GM18907 (cell line): ENCODE measurements around the gene RAB35.
A peak's percentile ranks its signal among the peaks of the same experiment; 100 is the strongest.

ENCODE experiments used
- ATAC-seq: cut with Tn5 transposase; IDR thresholded peaks from one replicate; pipeline ENCODE4 v1.9.1; 2021; ENCODE audit warnings: mild to moderate bottlenecking, moderate library complexity; ENCODE audit not compliant: unreplicated experiment

Gene RAB35

DNA sequence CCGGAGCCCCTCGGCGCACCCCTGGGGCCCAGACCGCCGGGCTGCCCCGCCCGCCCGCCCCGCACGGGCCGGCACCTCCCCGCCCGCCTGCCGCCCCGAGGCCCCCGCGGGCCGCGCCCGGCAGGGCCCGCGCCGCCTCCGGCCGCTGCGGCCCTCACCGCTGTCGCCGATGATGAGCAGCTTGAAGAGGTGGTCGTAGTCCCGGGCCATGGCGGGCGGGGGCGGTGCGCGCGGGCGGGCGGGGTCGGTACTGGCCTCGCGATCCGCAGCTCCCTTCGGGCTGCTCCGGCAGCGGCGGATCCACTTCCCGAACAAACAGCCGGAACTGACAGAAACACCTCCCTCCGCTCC is at the start of gene RAB35:
RAB35 (minus strand) TSS at position 313 of the 351 bp plus-strand sequence; CDS start at position 210, 103 bp downstream.
- peak; percentile 14 for ATAC-seq

DNA sequence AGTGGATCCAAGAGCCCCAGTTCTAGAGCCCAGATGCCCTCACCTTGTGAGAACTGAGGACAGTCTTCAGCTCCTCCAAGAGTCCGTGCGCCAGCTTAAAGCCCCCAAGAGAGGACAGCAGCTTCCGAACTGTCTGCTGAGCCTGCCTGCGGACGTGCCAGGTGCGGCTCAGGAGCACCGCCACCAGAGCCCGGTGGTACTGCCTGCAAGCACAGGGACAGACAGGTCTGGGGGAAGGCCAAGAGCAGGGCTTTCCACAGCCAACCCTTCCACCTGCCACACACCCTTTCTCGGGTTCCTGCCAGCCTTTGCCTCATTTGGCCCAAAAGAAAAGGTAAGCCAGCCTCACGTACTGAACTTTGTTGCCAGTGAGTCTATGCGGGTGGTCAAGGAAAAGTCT is 47.7 kb upstream of the RAB35 start:
- no peak for ATAC-seq

DNA sequence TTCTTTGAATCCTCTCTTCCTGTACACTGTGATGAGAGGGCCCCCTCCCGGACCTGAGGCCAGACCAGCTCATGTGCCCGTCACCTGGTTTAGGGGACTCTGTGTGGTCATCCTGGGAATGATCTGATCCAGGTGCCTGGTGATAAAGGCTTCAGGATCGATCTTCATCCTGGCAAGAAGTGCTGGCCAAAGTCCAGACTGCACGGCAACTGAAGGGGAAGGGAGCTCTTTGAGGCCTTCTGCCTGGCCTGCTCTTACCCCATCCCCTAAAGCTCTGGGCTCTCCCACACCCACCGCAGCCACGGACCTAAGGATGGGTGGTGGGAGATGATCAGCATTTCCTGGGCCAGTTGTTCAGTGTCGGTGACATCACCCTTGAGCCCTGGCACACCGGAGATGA is 46.2 kb upstream of the RAB35 start:
- no peak for ATAC-seq

DNA sequence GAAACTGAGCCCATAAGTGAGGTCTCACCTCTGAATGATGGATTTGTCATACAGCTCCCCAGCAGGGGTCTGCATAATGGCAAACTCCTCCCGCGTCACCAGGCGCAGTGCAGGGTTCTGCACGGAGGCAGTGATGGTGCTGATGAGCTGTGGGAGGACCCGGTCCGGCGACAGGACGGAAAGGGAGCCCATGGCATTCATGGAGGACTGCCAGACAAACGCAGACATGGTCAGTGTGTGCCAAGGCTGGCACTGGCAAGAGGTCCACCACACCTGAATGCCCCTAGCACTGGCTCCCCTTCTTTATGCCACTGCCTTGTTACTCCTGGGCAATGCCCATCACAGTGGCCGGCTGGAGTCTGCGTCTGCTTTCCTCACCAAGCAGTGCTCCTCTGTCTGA is 45.3 kb upstream of the RAB35 start:
- no peak for ATAC-seq

DNA sequence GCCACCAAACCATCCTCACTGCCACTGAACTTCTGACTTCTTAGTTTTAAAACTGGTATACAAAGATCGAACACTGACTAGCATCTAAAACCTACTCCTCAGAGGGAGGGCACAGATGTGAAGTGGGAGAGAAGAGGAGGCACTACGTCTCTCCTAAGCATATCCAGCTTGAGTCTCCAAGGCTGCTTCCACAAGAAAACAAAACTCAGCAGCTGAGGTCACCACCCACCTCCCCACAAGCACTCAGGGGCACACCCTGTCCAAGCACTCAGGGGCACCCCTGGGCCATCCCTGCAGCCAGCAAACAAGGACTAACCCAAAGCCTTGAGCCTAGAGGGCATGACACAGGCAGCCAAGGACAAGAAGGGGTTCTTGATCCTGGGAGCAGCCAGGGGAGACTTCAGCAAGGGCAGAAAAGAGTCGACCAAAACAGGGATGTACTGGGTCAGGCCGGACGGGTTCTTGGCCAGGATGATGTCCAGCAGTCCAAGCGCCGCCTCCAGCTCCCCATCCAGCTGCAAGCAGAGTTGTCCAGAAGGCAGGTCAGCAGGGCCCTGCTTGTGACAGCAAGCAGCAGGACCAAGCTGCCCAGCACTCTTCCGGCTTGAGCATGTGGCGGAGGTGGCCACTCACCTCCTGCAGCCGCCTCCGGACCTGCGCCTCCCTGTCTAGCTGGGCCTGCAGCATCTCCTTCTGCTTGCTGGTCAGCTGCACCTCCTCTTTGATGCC is 43.1 kb upstream of the RAB35 start:
- no peak for ATAC-seq

DNA sequence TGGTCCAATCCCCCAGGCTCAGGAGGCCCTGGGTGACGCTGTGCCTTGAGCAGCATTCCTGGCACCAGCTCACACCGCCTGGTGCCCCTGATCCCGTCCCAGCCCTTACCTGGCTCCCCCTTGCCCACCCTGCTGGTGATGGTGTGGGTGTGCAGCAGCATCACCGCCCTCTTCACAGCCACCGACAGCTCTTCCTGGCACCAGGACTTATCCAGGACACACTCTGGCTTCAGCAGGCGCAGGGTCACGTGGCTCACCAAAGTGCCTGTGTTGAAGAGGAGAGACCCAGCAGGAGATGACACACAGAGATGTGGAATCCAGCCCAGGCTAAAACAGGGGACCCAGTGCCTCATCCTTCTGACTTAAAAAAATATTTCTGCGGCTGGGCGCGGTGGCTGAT is 41.8 kb upstream of the RAB35 start:
- ATAC-seq, result no peak

DNA sequence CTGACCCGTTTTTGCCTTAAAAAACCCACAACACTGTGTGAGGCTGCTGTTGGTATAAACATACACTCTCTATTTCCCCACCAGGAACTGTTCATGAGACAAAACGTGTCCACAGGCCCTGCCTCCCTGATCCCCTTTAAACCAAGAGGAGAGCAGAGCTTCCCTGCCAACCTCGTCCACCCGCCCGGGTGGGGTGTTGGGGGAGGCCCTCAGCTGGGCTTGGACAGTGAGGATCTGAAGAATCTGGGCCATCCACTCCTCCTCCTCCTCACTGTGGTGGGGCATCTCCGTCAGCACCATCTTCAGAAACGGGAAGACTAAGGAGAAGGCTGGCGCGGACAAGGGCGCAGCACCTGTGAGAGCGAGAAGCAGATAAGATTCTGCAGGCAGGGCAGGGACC is 41.1 kb upstream of the RAB35 start:
- no peak for ATAC-seq

DNA sequence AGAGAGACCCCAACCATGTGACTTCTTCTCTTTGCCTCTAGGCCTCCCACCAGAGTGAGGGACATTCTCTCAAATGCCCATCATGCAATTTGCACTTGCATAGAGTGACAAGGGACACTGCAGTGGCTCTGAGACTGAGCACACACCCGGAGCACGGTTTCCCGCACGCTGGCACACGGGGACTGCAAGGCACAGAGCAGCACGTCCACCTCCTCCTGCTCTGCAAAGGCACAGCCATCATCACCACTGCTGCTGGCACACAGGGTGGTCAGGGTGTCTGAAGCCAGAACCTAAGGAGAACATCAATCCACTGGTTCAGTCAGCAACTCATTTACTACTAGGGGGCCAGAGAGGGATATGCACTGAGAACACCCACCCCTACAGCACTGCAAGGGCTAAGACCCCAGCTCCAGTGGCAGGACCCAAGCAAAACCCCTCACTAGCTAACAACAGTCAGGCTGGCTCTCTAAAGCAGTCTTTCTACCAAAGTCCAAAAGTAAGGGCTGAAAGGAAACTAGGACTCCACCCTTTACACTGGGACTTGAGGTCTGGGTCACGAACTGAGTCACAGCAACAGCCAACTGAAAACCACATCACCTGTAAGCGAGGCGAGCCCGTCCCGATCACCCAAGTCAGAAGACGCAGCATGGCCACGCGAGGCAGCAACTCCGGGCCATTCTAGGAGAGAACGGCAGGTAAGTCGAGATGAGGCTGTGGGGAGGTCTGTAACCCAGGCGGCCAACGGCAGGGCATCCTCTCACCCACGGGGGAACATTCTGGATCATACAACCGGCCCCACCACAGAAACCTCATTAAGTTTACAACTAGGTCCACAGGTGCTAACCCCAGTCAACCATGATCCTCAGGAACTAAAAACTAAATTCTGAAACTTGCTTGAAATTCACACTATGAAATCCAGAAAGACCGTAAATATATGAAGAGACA is 40.0 kb upstream of the RAB35 start:
- ATAC-seq, result no peak

DNA sequence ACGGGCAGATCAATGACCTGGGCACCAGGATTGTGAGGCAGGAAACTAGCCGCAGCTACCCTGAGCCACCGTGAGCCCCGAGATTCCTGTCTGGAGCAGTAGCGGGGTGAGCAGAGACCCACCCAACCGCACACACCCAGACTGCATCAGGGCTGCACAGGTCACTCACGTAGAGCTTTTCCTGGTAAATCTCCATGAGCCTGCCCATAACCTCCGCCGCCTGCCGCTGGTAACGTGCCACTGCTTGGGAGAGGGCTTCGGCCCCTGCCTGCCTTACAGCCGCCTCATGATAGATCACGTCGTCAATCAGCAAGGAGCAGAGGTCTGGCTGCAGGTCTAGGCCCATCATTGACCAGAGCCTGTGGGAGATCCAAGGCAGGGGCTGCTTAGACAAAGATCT is 38.5 kb upstream of the RAB35 start:
- no peak for ATAC-seq

DNA sequence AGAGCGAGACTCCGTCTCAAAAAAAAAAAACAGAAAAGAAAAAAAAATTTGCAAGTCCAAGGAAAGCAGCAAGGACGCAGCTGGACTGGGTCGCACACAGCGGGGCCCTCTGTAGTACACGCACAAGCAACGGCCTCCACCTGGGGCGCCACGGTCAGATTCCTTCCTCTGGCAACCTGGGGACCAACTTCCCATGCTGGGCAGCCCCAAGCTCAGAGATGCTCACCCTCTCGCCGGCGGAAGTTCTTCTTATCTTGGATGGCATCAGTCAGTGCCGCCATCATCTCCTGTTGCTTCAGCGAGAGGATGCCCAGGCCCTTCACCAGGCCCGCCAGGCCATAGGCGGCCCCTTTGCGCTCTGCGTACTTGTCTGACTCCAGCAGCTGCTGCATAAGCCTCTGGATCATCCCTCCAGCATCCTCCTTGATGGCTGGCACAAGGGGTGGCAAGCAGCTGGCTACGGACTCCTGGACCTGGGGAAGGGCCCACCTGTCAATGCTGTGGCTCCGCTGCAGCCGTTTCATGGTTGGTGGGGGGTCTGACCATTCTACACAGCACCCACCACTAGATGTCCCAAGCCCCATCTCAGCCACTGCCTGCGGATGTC is 34.5 kb upstream of the RAB35 start:
- no peak for ATAC-seq

DNA sequence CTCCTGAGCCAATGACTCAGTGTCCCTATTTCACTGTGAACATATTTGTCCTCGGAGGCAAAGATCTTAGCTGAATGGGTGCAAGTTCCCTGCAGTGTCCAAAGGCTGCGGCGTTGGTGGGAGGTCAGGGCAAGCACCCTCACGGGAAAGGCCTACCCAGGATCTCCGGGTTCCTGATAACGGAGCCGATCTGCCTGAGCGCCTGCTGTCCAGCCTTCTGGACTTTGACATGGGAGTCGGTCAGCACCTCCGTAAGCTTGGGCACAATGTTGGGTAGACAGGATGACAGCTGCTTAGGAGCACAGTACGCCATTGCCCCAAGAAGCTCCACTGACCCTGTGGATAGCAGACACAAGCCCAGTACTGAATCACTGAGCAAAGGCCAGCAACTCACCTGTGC is 31.5 kb upstream of the RAB35 start:
- no peak for ATAC-seq

DNA sequence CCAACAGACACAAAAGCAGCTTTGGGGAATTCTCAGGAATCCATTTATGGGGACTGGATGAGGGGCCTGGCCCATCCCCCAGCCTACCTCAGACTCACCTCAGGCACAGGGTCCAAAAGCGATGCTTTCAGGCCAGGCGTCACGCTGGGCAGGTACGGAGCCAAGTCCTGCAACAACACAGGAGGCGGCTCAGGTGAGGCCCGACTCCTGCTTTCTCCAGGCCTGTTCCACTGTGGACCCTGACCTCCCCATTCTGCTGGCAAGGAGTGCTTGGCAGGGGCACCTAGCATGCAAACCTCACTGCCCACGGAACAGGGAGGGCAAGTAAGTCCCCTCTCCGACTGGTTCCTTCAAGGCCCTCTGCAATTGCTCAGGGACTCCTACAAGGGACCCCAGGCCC is 28.6 kb upstream of the RAB35 start:
- ATAC-seq, result no peak

DNA sequence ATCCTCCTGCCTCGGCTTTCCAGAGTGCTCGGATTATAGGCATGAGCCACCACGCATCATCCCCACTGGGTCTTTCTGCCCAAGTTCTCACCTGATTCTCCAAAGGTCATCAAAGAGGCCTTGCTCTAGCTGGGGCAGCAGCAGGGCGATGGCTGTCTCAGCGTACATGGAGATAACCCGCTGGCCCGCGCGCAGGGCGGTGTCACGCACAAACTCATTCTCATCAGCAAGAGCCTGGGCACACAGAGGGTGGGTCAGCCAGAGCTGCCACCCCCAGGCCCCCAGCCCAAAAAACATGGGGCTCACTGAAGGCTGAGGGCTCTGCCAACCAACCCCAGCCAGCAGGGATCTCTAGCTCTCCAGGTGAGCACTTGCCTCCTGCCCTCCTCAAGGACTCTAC is 27.7 kb upstream of the RAB35 start:
- no peak for ATAC-seq

DNA sequence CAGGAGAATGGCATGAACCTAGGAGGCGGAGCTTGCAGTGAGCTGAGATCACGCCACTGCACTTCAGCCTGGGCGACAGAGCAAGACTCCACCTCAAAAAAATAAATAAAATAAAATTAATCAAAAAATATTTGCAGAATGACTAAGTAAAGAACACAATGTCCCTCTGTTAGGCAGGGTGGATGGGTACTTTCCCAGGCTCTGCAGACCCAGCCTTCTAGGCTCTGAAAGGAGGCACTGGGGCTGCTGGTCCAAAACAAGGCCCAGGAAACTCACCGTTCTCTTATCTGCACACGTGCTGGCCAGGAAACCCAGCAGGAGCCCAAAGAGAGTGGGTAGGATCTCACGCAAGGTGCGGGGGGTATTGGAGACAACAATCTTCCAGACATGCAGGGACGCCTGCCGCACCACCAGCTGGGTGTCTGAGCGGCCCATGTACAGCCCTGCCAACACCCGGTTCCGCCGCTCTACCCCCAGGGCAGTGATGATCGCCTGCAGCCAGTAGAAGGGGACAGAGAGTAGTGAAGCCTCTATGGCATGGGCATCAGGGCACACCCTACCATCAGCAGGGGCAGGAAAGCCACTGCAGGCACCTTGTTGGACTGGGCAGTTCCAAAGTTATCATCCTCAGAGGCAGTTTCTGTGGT is 25.8 kb upstream of the RAB35 start:
- ATAC-seq, result no peak

DNA sequence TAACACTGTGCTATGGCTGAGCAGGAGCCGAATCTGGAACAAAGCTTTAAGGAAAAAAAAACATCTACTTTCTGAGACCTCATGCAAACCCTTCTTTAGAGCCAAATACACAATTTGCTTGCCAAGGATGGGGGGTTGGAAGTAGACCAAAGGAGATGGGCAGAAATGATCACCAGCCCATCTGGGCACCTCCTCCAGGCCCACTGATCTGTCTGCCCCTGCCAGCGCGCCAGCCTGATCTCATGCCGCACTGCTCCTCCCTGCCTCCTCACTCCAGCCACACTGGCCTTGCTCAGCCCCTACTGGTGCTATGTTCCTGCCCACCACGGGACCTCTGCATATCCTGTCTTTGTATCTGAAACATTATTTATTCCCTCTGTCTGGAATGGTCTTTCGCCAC is 24.8 kb upstream of the RAB35 start:
- ATAC-seq, result no peak

DNA sequence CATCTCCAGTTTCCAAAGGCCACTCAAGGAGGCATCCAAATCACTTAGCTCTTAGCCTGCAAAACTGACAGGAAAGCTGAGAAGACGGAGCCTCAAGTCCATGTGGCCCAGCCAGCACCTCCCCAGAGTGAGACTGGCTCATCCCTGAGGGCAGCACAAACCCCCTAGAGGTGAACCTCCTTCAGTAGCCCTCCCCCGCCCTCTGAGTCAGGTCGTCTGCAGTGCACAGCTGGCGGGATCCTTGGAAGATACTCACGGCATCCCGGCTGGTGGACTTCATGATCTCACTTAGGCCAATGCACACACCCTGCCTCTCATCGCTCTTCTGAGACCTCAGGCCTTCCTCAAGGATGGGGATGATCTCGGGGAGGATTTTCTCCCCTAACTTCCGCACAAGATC is 24.1 kb upstream of the RAB35 start:
- no peak for ATAC-seq

DNA sequence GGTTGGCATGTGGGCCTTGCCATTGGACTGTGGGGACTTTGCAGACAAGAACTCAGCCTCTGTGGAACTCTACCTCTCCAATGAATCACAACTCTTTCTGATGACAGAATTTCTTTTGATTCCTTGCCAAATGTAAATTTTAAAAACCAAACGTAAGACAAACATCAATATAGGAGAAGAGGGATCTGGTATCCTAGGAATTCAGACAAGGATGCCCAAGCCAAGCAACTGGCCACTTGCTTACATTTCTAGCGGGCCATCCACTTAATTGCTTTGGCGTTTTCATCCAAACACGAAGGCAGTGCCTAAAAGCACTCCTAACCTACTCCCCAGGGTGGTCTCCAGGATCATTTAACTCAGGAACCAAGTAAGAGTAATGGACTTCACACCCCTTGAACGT is 23.4 kb upstream of the RAB35 start:
- ATAC-seq, result no peak

DNA sequence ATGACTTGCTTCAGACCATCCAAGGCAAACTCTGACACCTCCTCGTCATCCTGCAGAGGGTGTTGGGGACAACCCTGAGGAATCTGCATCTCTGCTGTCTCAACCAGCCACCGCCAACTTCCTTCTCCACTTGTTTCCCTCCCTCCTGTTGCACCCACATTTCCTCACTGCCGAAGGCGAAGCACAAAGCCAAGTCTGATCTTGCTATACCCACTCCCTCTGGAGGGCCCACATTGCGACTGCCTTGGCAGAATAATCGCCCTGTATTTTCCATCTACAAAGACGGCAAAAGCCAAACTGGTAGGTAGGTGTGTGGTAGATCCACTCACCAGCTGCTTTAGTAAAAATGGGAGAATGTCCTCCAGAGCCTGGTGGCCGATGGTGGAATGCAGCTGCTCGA is 21.8 kb upstream of the RAB35 start:
- no peak for ATAC-seq

DNA sequence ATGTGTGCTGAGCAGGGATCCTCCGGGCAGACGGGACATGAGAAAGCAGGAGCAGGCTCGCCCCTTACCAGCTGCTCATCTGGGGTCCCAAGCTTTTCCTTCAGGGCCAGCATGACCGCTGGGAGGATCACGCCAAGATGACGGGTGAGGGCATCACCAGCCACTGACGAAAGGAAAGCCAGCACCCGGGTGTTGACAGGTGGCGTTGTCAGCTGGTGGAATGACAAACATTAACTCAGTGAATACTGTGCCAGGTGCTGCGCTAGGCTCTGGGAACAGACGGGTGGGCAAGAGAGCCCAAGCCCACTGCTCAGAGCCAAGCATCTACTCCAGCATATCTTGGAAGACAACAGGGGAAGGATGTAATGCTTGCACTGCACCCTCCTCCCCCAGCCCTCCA is 21.3 kb upstream of the RAB35 start:
- no peak for ATAC-seq

DNA sequence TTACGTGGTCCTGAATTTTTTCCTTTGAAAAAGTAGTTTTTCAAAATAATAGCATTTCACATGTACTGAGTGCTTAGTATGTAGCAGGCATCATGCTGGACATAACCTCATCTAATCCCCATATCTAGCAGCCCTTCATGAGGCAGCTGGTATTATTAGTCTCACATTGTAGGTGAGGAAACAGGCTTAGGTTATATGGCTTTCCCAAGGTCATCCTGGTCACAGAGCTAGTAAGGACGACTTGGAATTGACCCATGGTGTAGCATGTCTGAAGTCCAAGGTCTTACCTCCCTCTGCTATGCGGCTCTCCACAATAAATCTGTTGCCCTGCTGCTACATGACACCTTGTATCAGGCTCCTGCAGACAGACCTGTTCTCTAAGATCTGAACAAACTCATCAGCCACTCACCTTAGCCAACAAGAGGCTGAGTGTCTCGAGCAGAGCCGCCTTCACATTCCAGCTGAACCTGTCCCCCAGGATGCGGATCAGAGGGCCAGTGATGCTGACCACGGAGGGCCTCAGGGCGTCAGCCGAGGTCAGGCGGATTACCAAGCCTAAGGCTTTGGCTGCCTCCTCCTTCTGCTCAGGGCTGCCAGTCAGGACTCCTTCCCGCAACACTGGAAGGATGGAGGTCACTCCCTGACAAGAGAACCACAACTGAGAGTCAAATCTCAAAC is 19.7 kb upstream of the RAB35 start:
- ATAC-seq, result no peak
